22Rv1 (cell line): Measurements from ENCODE around the gene CORO6.

Source experiments
- CTCF ChIP-seq: fragments of 450-650 bp; IDR thresholded peaks from 2 replicates; pipeline ENCODE4 v1.5.1; 2017; ENCODE audit warnings: mild to moderate bottlenecking
- ZFX ChIP-seq: fragments of 450-650 bp; IDR thresholded peaks from 2 replicates; pipeline ENCODE4 v1.6.1; 2017; ENCODE audit warnings: antibody characterized with exemption, borderline replicate concordance

- no peak for TF ChIP-seq CTCF
- TF ChIP-seq ZFX, result no peak
These were observed 27.7 kb upstream of the CORO6 start for GRCh38 chr17:29650396-29650795.
